Psoas muscle (tissue), 8 donors: Measurements from ENCODE around the gene KIAA0825. TPM values are rescaled to one million over a fixed set of nuclear protein-coding genes. Genes with fewer than 3 reads are reported as not detected.

Experiments used
- ATAC-seq, 4 donors: fragments of 200-7000 bp; cut with Tn5 transposase; one replicate each; pipeline ENCODE4 v1.9.1; 2020; ENCODE audit warnings: moderate library complexity in 3 of 4, mild to moderate bottlenecking in 2 of 4
- DNase-seq, 2 donors: peaks; one replicate each; pipeline ENCODE4 v3.0.0-alpha.2; 2020
- H3K27ac ChIP-seq: fragments of 200-600 bp; one replicate; pipeline ENCODE4 v1.8.0; 2022
- H3K27me3 ChIP-seq, 3 donors: fragments of 200-600 bp in 1 of 3; one replicate each; pipeline versions ENCODE4 v1.6.1 to v1.8.0; 2013 to 2022; ENCODE audit warnings: low read length in 2 of 3, mild to moderate bottlenecking in 2 of 3, moderate library complexity in 1 of 3; ENCODE audit not compliant: insufficient read depth in 3 of 3
- H3K36me3 ChIP-seq, 2 donors: fragments of 200-600 bp in 1 of 2; one replicate each; pipeline versions ENCODE4 v1.6.1 to v1.8.0; 2013 to 2022; ENCODE audit warnings: low read depth in 1 of 2, mild to moderate bottlenecking in 1 of 2, moderate library complexity in 1 of 2; ENCODE audit not compliant: insufficient read depth in 1 of 2
- H3K4me1 ChIP-seq: fragments of 200-600 bp; one replicate; pipeline ENCODE4 v1.8.0; 2022
- H3K4me3 ChIP-seq: fragments of 200-600 bp; one replicate; pipeline ENCODE4 v1.8.0; 2022; ENCODE audit warnings: mild to moderate bottlenecking
- H3K9me3 ChIP-seq: fragments of 200-600 bp; one replicate; pipeline ENCODE4 v1.8.0; 2022
- CTCF ChIP-seq: fragments of 200-600 bp; IDR thresholded peaks from one replicate; pipeline ENCODE4 v1.8.0; 2022; ENCODE audit warnings: antibody characterized with exemption
- whole genome bisulfite sequencing, 3 donors: extraction: QIAGEN DNeasy Blood & Tissue Kit; methylation state at CpG; one replicate each; pipeline versions ENCODE4 v1.1.6 to v1.1.7; 2013; 5-methylcytosine and 5-hydroxymethylcytosine counted together
- intact Hi-C, 2 donors: fragments of 100-400 bp; cut with DNase I; formaldehyde crosslinking; loops; one replicate each; pipeline versions ENCODE4 v1.11.0 to v1.14.2; 2022
- polyA plus RNA-seq, 3 donors: library from polyadenylated mRNA; stranded (reverse); fragments of 200-250 nt; gene quantifications; one replicate each; pipeline ENCODE4 v1.2.3, GENCODE V29; 2013
- total RNA-seq, 4 donors: library from RNA; stranded (reverse); fragmentation: NEBNext Ultra II Directional in 2 of 4; extraction: Animal tissue kit (Norgen Biotek cat#: 25700) in 2 of 4; gene quantifications; one replicate each; pipeline versions ENCODE4 v1.2.1 to v1.2.4, GENCODE V29; 2021 to 2023
- donor health status: healthy with polysubstance abuse.
- donor health status: DM: no; HTN: no; CAD: no; lungs with moderate emphysema.
- donor health status: Bipolar disorder and iron deficiency.
- donor health status: healthy.
- donor health status: DM: yes; HTN: yes; CAD: no.
- donor health status: DM: no; HTN: no; CAD: no.
- donor health status: DM: no; HTN: no; CAD: no.
- donor health status: DM: yes; HTN: yes; CAD: no.

Gene KIAA0825
- total and polyA plus RNA-seq, 7 donors = 0.41 to 1.5 (median 1.1) TPM

GRCh38 chr5:94431696-94432095, 186.7 kb downstream of the KIAA0825 start:
- Histone ChIP-seq H3K4me1 (no peaks in the 10 kb centered on the region), H3K27ac (no peak overlapping the region), H3K4me3 (no peak overlapping the region), H3K36me3 (no peaks in the 10 kb centered on the region), H3K9me3 (peaks cover 3% of the 10 kb centered on the region), H3K27me3 (no peaks in the 10 kb centered on the region)
- DNase-seq (no peak), ATAC-seq (no peak)
- no peak for TF ChIP-seq CTCF
- intact Hi-C loops = no loop called here

- Histone ChIP-seq H3K4me3 (no peak overlapping the region), H3K36me3 (no peaks in the 10 kb centered on the region), H3K27me3 (no peaks in the 10 kb centered on the region), H3K9me3 (peaks cover 2% of the 10 kb centered on the region), H3K4me1 (no peaks in the 10 kb centered on the region), H3K27ac (no peak overlapping the region)
- no peak for TF ChIP-seq CTCF
- no peak for DNase-seq
- 90 to 94% (median 93%) methylated on average over 6 of the region's 6 CpGs for WGBS, 3 donors
- intact Hi-C loops = no loop called here
- no peak for ATAC-seq
Observed at GRCh38 chr5:94429566-94429965, 188.8 kb downstream of the KIAA0825 start.

GRCh38 chr5:94425396-94425795, 193.0 kb downstream of the KIAA0825 start:
- DNase-seq (no peak), ATAC-seq (no peak)
- TF ChIP-seq CTCF = no peak
- 83 to 91% (median 86%) methylated on average over 2 of the region's 2 CpGs for WGBS, 3 donors
- H3K27ac ChIP-seq = no peak overlapping the region
- no peaks in the 10 kb centered on the region for H3K36me3 ChIP-seq
- intact Hi-C loops = no loop called here
- no peak overlapping the region for H3K4me3 ChIP-seq
- no peaks in the 10 kb centered on the region for H3K4me1 ChIP-seq
- H3K9me3 ChIP-seq = no peaks in the 10 kb centered on the region
- no peaks in the 10 kb centered on the region for H3K27me3 ChIP-seq

- DNase-seq (no peak), ATAC-seq (no peak)
- H3K4me3 ChIP-seq = no peak overlapping the region
- H3K36me3 ChIP-seq = no peaks in the 10 kb centered on the region
- no peak for TF ChIP-seq CTCF
- no peaks in the 10 kb centered on the region for H3K27me3 ChIP-seq
- no peaks in the 10 kb centered on the region for H3K4me1 ChIP-seq
- no peak overlapping the region for H3K27ac ChIP-seq
- intact Hi-C loops = no loop called here
- H3K9me3 ChIP-seq = no peaks in the 10 kb centered on the region
Observed at GRCh38 chr5:94423411-94423810, 195.0 kb downstream of the KIAA0825 start.

- DNase-seq = no peak
- no peak overlapping the region for H3K27ac ChIP-seq
- H3K4me1 ChIP-seq = no peaks in the 10 kb centered on the region
- no peaks in the 10 kb centered on the region for H3K27me3 ChIP-seq
- WGBS, 3 donors = 73 to 78% (median 74%) methylated on average over 3 of the region's 3 CpGs
- intact Hi-C loops = no loop called here
- TF ChIP-seq CTCF = no peak
- H3K9me3 ChIP-seq = no peaks in the 10 kb centered on the region
- H3K4me3 ChIP-seq = no peak overlapping the region
- H3K36me3 ChIP-seq = no peaks in the 10 kb centered on the region
- ATAC-seq = no peak
Observed at GRCh38 chr5:94422812-94423211, 195.6 kb downstream of the KIAA0825 start.
